DOHH2 (cell line): ENCODE measurements around the gene TMTC2.

Experiments
- EZH2phosphoT487 ChIP-seq: fragments of 200-600 bp; sonication (generic); IDR thresholded peaks from 2 replicates; pipeline ENCODE4 v1.6.1; 2017; ENCODE audit warnings: borderline replicate concordance, mild to moderate bottlenecking, antibody characterized with exemption, low read length, moderate library complexity, mixed read lengths
- TF ChIP-seq, protein P1 (sequence below): fragments of 200-600 bp; sonication (generic); IDR thresholded peaks from one replicate; pipeline ENCODE4 v1.5.1; 2014; ENCODE audit warnings: antibody characterized with exemption, mild to moderate bottlenecking, low read depth, low read length; ENCODE audit not compliant: poor library complexity, severe bottlenecking

DNA sequence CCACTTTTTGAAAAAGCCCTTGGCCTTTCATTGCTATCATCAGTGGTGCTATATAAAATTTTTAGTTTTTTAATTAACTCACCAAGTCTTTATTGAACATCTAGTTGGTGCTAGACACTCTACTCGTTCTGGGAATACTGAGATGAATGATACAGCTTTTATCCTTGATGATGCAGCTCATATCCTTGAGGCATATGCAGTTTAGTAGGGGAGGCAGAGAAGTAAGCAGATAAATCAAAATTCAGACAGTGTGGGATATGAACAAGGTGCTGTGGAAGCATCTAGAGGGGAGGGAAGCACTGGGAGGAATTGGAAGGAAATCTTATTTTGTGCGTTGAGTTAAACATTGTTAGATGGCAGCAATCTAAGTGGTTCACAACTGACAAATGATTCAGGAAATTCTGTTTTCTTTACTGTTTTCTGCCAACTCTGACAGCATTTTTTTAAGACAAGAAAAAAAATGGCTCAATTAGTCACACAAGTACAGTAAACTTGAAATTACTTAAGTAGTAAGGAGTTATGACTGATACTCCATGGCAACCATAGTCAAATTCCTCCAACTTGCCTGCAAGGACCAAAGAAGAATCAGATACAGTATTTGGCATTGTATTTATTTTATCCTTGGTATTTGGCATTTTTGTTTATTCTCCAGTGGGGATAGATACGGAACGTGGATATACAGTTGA lies 119.2 kb downstream of the TMTC2 start:
- TF ChIP-seq, protein P1, sequence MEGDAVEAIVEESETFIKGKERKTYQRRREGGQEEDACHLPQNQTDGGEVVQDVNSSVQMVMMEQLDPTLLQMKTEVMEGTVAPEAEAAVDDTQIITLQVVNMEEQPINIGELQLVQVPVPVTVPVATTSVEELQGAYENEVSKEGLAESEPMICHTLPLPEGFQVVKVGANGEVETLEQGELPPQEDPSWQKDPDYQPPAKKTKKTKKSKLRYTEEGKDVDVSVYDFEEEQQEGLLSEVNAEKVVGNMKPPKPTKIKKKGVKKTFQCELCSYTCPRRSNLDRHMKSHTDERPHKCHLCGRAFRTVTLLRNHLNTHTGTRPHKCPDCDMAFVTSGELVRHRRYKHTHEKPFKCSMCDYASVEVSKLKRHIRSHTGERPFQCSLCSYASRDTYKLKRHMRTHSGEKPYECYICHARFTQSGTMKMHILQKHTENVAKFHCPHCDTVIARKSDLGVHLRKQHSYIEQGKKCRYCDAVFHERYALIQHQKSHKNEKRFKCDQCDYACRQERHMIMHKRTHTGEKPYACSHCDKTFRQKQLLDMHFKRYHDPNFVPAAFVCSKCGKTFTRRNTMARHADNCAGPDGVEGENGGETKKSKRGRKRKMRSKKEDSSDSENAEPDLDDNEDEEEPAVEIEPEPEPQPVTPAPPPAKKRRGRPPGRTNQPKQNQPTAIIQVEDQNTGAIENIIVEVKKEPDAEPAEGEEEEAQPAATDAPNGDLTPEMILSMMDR = no peak
- TF ChIP-seq EZH2phosphoT487 = no peak
